GM19395 (cell line): Measurements from ENCODE around the gene MEI1.
"Not testable (repeated sequence)": the region's sequence is repeated elsewhere in the genome, so short reads cannot be mapped to it uniquely, and the experiment has no call there.

Experiments
- ATAC-seq: cut with Tn5 transposase; IDR thresholded peaks from one replicate; pipeline ENCODE4 v1.9.1; 2021; ENCODE audit warnings: mild to moderate bottlenecking, moderate library complexity; ENCODE audit not compliant: unreplicated experiment

Gene MEI1

GRCh38 chr22:41699264-41700107 lies at the start of gene MEI1:
TSS of gene MEI1 (plus strand) at chr22:41699503. CDS start at chr22:41699539, 36 bp downstream.
- no peak for ATAC-seq

- ATAC-seq = no peak
Observed at GRCh38 chr22:41650229-41650628, 49.1 kb upstream of the MEI1 start.

GRCh38 chr22:41650821-41651220 lies 48.5 kb upstream of the MEI1 start:
- ATAC-seq = no peak

GRCh38 chr22:41654322-41654721 lies 45.0 kb upstream of the MEI1 start:
- no peak for ATAC-seq

- no peak for ATAC-seq
Observed at GRCh38 chr22:41656556-41656955, 42.7 kb upstream of the MEI1 start.

- ATAC-seq = no peak
Observed at GRCh38 chr22:41657709-41658108, 41.6 kb upstream of the MEI1 start.

GRCh38 chr22:41658869-41659268 lies 40.4 kb upstream of the MEI1 start:
- no peak for ATAC-seq

GRCh38 chr22:41659941-41660340 lies 39.4 kb upstream of the MEI1 start:
- ATAC-seq = no peak

- ATAC-seq = no peak
Observed at GRCh38 chr22:41660416-41660815, 38.9 kb upstream of the MEI1 start.

- ATAC-seq = no peak
Observed at GRCh38 chr22:41661088-41661487, 38.2 kb upstream of the MEI1 start.

- ATAC-seq = no peak
Observed at GRCh38 chr22:41661713-41662112, 37.6 kb upstream of the MEI1 start.

GRCh38 chr22:41663594-41663993 lies 35.7 kb upstream of the MEI1 start:
- ATAC-seq = not testable (repeated sequence)

- no peak for ATAC-seq
Observed at GRCh38 chr22:41664490-41664889, 34.8 kb upstream of the MEI1 start.

- no peak for ATAC-seq
Observed at GRCh38 chr22:41664951-41665350, 34.4 kb upstream of the MEI1 start.

GRCh38 chr22:41668971-41669911 lies 30.1 kb upstream of the MEI1 start:
- no peak for ATAC-seq

GRCh38 chr22:41672096-41672495 lies 27.2 kb upstream of the MEI1 start:
- ATAC-seq = not testable (repeated sequence)

- ATAC-seq = no peak
Observed at GRCh38 chr22:41672780-41673509, 26.4 kb upstream of the MEI1 start.

- no peak for ATAC-seq
Observed at GRCh38 chr22:41674846-41675340, 24.4 kb upstream of the MEI1 start.

GRCh38 chr22:41676134-41676533 lies 23.2 kb upstream of the MEI1 start:
- no peak for ATAC-seq

GRCh38 chr22:41681616-41682015 lies 17.7 kb upstream of the MEI1 start:
- ATAC-seq = no peak
